GM19324 (cell line): Measurements from ENCODE around the gene PLEK2.
"Not testable (repeated sequence)": the region's sequence is repeated elsewhere in the genome, so short reads cannot be mapped to it uniquely, and the experiment has no call there.

ENCODE experiments used
- ATAC-seq: cut with Tn5 transposase; IDR thresholded peaks from one replicate; pipeline ENCODE4 v1.9.1; 2021; ENCODE audit warnings: mild to moderate bottlenecking, moderate library complexity; ENCODE audit not compliant: unreplicated experiment, low FRiP score

The PLEK2 gene

DNA sequence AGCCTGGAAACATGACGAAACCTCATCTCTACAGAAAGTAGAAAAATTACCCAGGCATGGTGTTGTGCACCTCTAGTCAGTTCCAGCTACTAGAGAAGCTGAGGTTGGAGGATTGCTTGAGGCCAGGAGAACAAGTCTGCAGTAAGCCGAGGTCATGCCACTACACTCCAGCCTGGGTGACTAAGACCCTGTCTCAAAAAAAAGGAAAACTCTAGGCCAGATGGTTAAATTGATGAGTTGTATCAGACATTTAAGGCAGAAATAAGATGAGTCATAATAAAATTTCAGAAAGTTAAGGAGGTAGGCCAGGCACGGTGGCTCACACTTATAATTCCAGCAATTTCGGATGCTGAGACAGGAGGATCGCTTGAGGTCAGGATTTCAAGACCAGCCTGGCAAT is 41.1 kb downstream of the PLEK2 start:
- ATAC-seq, result no peak

DNA sequence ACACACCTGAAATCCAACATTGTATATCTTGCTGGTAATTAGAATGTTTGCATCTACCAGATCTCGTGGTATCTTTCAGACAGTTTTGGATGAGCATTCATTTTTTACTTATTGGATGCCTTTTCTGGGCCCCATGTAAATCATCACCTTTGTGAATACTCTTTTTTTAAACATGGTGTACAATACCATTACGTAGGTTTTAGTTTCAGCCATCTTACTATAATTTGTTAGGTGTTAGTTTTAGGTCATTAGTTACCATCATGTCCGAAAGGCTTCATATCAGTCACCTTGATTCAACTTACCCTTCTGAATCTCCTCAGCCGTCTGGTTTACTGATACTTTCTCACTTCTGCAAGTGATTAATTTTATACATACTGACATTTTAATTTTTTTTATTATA is 46.5 kb downstream of the PLEK2 start:
- no peak for ATAC-seq

DNA sequence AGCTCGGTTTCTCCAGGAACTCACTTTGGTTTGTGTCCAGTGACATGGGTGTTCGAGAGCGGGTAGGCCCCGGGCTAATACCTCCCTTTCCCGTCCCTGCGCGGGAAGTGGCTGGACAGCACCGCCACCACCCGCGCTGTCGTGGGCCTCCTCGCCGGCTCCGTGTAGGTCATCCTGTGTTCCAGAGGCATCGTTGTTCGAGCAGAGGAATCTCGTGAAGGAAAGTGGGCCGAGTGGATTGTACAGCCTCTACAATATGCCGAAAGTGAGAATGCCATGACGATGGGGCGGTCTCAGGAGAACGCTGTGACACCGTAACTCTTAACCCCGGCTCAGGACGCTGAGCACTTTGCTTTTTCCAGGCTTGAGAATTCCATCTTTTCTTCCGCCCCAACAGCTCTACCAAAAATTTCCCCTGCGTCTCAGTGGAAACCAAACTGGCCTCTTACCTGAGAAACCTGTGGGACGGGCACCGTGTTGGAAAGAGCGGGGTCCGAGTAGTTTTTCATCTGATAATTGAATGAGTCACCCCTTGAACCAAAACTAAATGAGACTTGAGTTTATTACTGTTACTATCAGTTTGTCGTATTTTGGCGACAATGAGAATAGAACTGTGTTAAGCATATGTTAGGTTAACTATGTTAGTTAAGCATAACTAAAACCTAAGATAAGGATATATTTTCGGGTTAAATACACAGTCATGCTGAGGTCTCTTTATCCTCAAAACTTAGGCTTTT is 51.3 kb downstream of the PLEK2 start:
- peak; percentile 29 for ATAC-seq

- peak; percentile 94 for ATAC-seq
Measured at GRCh38 chr14:67359775-67360469, 52.0 kb downstream of the PLEK2 start, which contains the start of the genes ATP6V1D and EIF2S1. TSS of gene ATP6V1D (minus strand) at chr14:67359804. CDS start at chr14:67359698, 106 bp downstream. TSS of gene EIF2S1 (plus strand) at chr14:67360328. CDS start at chr14:67364768, 4,440 bp downstream.

GRCh38 chr14:67358924-67359774 is 52.8 kb downstream of the PLEK2 start:
- no peak for ATAC-seq

DNA sequence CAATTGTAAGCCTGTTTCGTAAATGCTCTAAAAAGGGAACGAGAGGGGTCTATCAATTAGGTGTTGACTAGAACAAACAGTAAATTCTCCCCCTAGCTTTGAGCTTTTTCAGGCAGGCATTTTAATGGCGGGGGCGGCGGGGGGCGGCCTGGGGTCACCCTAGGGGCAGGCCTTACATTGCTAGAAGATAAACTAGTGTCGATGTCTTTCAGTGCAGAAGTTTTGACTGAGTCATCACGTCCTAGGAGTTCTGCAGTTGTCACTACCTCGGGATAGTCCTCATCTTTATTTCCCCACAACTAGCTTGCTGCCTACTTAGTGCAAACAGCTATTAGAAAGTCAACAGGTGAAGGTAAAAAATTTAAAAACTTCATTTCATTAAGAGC is 54.0 kb downstream of the PLEK2 start:
- no peak for ATAC-seq

GRCh38 chr14:67357186-67357968 is 54.6 kb downstream of the PLEK2 start:
- no peak for ATAC-seq

- no peak for ATAC-seq
Measured at GRCh38 chr14:67352055-67352454, 59.9 kb downstream of the PLEK2 start.

DNA sequence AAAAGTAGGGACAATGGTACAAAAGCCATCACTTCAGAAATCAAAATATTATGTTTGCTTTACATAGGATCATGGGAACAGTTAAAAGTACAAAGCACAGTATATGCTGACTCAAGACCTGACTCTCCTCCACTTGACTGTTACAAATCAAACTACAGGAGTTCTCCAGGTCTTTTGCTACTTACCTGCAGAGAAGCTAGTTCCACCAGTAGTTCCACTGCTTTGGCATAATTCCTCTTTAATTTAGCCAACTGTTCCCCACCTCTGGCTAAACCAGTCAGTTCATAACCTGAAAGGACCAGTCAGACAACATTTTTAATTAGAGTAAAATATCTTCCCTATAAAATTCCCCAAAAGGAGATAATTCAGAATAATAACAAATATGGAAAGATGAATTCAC is 66.4 kb downstream of the PLEK2 start:
- ATAC-seq, result no peak

DNA sequence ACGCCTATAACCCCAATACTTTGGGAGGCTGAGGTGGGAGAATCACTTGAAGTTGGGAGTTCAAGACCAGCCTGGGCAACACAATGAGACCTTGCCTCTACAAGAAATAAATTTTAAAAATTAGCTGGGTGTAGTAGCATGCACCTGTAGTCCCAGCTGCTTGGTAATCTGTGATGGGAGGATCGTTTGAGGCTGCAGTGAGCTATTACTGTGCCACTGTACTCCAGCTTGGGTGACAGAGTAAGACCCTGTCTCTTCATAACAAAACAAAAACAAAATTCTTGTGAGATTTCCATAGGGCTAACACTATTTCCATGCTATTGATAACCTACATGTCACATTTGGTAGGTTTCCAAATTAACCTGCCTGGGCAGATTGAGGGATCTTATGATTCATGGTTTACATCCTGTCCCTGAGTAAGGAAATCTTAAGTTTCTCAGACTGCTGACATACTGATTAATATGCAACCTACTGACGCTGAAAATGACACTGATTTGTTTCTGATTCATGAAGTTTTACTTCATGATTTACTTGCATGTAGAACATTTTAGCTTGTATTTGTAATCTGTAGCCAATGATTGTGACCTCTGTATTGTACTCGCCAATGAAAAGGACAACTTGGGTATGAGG is 68.2 kb downstream of the PLEK2 start:
- no peak for ATAC-seq

DNA sequence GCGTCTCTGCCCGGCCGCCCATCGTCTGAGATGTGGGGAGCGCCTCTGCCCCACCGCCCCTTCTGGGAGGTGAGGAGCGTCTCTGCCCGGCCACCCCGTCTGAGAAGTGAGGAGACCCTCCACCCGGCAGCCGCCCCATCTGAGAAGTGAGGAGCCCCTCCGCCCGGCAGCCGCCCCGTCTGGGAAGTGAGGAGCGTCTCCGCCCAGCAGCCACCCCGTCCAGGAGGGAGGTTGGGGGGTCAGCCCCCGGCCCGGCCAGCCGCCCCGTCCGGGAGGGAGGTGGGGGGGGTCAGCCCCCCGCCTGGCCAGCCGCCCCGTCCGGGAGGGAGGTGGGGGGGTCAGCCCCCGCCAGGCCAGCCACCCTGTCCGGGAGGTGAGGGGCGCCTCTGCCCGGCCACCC is 70.7 kb downstream of the PLEK2 start:
- ATAC-seq, result not testable (repeated sequence)
